ENCODE data around the gene NUP50.
A peak's percentile ranks its signal among the peaks of the same experiment; 100 is the strongest.
"Not testable (repeated sequence)": the region's sequence is repeated elsewhere in the genome, so short reads cannot be mapped to it uniquely, and the experiment has no call there.

The NUP50 gene

DNA sequence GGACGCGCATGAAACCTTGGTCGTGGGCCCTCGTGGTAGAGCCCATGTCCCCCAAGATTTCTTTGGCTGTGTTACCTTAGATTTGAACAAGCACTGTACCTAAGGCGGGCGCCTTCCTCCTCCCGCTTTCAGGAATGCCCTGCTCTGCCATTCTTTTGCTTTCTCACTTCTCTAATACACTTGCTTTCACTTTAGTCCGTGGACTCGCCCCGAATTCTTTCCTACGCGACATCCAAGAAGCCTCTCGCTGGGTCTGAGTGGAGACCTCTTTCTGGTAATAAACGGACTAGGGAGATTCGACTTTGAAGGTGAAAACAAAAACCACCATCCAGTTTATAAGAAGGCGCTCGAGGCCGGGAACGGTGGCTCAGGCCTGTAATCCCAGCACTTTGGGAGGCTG, 1.2 kb upstream of the NUP50 start:
- no peak for DNase-seq

DNA sequence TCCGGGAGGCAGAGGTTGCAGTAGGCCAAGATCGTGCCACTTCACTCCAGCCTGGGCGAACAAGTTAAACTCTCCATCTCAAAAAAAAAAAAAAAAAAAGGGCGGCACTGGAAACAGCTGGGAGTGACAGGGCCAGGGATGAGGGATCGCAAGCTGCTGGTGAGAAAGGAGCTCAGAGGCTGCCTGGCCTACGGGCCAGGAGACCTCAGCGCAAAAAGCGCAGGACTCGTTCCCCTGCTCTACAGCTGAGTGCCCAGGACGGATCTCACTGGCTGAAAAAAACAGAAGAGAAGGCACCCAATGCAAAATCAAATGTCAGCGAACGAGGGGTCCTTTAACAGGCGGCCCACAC, 650 bp upstream of the NUP50 start:
- DNase-seq, result peak; percentile 34

DNA sequence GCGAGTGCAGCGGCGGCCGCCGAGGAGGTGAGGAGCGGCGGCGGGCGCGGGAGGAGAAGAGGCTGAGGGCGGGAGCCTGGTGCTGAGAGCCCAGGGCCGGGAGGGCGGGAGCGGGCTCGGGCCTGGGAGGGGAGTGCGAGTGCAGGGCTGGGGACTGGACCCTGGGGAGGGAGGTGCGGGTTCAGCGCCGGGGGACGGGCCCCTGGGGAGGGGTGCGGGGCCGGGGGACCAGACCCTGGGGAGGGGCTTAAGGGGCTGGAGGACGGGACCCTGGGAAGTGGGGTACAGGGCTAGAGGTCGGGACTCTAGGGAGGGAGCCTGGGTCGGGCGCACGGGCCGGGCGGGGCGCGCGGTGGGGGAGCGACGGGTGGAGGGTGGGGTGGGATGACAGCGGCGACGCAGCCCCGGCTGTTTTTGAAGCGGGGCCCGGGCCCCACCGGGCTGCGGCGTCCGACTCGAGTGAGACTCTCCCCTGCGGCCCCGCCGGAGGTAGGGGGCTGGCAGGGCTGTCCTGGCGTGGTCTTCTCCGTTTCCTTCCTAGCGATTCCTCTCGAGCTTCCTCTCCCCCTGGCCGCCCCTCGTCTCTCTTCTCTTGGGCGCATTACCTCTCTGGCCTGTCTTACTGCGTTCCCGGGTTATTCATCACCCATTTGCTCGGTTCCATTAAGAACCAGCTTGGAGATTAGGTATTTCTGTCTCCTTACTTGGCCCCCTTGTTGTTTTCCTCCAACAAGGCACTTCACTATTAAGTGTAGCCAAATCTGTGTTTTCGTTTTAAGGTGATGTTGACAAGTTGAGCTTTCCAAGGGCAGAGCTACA, 754 bp downstream of the NUP50 start:
- DNase-seq, result peak; percentile 49

DNA sequence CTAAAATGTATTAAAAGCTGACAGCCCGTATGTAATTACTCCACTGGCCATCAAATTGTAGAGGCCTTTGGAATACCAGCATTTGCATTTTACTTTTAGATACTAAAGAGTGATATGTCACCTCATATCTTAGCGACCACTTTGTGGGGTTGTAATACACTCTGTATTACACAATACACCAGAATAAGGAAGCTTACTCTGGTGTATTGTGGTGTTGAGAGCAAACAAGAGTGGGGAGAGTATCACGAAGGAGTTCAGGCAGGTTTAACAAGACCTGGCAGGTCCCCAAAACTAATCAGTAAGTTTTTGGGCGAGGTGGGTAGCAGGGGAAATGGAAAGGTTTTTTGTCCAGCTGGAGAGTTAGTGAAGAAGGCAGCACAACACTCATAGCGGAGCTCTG, 3.2 kb downstream of the NUP50 start:
- DNase-seq, result no peak

DNA sequence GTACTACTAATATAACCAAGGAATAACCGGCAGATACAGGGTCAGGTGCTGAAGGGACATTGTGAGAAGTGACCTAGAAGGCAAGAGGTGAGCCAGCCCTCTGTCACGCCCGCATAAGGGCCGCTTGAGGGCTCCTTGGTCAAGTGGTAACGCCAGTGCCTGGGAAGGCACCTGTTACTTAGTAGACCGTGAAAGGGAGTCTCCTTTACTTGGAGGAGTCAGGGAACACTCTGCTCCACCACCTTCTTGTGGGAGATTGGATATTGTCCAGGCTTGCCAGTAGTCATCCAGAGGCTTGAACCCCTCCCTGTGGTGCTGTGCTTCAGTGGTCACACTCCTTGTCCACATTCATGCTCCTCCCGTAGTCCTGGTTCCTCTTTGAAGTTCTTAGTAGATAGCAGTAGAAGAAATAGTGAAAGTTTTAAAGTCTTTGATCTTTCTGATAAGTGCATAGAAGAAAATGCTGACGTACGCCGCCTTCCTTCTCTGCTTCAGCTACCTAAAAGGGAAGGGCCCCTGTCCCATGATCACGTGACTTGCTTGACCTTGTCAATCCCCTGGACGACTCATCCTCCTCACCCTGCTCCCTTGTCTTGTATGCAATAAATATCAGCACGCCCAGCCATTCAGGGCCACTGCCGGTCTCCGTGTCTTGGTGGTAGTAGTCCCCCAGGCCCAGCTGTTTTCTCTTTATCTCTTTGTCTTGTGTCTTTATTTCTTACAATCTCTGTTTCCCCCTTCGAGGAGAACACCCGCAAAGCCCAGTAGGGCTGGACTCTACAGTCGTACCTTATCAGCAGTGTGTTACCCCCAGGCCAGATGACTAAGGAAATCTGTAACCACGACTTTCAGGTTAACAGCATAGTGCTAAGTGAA, 6.1 kb downstream of the NUP50 start:
- peak; percentile 45 for DNase-seq

DNA sequence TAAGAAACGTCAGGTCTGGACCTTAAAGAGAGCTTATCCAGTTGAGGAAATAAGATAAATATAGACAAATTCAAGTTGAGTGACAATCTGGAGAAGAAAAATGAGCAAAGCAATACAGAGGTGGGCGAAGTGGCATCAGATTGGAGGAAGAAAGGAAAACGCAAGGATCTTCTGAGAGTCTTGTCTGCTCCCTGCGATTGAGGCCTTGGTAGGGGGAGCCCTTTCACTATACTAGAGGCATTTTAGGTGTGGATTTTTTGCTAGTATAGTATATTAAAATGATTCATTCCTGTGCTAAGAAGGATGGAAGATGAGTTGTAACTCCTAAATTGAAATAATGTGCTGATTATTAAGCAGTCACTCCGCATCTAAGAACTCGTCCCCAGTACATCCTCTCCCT, 8.1 kb downstream of the NUP50 start:
- DNase-seq, result no peak

DNA sequence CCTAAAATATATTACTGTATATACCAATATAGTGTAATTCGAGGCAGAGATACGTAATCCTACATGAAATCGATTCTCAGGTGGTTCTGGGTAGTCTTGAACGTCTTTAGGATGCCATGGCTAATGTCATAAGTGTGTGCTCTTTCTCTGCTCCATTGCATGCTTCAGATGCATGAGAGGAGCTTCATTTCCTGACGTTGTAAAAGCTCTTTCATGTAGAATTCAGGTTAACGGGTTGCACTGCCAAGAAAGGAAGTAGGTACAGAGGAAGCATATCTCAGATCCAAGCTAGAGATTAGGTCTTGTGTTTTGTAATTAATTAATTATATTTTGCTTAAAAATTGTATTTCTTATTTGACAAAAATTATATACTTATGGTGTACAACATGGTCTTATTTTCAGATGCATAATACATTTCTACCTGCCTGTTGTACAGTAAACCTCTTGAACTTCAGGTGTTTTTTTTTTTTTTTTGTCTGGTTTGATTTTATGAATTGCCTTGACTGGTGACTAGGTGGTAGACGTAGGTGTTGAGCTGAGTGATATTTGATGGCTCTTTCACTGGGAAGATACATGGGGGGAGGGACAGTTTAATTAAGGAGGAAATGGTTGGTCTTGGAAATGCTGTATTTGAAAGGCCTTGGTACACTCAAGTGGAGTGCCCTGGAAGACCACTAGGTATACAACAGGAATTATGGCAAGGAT, 9.3 kb downstream of the NUP50 start:
- no peak for DNase-seq

DNA sequence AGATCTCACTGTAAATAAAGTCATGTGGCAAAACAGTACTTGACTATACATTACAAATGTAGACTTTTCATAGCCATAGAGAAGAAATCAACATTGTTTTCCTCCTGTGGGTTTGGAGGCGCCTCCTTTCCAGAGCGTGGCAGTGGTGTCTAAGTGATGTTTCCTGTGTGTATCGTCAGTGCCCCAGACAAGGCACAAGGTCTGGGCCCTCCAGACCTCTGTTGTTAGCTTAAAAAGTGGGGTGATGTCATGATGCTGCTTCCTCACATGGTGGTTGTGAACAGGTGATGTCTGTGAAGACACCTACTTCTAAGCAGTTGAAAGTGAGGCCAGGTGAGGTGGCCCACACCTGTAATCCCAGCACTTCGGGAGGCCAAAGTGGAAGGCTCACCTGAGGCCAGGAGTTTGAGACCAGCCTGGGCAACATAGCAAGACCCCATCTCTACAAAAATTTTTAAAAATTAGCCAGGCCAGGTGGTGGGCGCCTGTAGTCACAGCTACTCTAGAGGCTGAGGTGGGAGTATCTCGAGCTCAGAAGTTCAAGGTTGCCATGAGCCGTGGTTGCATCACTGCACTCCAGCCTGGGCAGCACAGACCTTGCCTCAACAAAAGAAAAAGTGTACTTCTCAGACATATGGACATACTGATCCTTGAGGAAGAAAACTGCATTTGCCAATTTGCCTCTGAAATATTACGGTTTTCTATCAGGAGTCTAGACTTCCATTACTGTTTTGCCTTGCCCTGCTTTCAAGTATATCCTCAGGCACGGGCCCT, 15.7 kb downstream of the NUP50 start:
- no peak for DNase-seq

DNA sequence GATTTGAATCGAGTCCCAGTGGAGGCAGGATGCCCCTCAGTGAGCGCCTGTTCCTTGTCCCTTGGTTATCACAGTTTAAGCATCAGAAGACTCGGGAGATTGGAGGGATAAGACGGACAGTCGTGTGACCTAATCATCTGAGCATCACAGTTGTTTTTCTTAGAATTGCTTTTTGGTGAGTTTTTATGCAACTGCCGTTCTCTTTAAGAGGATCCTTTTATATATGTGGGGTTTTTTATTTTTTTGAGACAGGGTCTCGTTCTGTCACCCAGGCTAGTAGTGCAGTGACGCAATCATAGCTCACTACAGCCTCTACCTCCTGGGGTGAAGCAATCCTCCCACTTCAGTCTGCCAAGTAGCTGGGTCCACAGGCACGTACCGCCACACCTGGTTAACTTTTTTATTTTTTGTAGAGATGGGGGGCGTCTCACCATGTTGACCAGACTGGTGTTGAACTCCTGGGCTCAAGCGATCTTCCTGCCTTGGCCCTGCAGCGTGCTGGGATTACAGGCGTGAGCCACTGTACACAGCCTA, 16.5 kb downstream of the NUP50 start:
- DNase-seq, result no peak

DNA sequence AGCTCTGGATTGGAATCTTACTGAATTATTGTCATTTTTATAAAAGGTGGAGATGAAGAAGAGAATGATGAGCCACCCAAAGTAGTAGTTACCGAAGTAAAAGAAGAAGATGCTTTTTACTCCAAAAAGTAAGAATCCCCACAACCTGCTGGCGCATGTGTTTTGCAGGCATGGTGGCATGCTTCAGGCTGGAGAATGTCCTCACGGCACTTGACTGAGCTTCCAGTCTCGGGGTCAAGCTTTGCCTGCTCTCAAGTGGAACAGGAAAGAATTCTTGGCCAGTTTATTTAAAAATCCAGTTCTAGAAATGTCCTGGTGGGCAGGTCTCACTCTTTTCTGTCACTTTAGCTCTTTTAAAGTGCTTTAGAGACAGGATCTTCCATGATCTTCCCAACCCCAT, 17.5 kb downstream of the NUP50 start:
- DNase-seq, result no peak

DNA sequence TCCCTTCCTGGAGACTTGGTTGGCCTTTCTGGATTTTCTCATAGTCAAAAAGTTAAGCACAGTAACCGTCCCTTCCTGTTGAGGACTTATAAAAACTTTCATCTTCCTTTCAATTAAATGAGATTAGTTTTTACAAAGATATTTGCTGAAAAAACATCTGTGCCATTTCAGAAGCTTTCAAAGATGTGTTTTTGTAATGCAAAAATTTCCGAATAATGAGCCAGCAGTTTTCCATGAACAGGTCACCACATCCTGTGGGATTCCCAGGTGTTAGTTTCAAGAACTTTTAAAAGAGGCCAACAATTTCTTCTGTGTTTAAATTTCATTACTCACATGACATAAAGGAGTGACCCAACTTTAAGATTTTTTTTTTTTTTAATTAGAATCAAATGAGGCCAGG, 18.0 kb downstream of the NUP50 start:
- DNase-seq, result no peak

DNA sequence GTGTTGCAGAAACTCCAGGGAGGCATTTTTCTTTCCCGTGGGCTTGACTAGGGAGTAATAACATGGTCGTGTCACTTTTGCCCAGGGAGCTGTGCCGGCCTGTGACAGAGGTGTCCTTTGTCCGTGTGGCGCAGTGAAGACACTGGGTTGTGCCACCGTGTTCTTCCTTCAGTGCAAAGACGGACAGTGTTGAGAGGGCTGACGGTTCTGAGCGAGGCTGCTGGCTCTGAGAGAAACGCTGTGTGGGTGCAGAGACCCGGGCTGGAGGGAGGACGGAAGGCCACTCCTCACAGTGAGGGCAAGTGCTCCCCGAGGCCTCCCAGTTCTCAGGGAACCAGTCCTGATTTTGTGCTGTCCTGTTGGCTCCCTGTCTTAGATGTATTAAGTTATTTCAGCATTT, 20.2 kb downstream of the NUP50 start:
- DNase-seq, result no peak

DNA sequence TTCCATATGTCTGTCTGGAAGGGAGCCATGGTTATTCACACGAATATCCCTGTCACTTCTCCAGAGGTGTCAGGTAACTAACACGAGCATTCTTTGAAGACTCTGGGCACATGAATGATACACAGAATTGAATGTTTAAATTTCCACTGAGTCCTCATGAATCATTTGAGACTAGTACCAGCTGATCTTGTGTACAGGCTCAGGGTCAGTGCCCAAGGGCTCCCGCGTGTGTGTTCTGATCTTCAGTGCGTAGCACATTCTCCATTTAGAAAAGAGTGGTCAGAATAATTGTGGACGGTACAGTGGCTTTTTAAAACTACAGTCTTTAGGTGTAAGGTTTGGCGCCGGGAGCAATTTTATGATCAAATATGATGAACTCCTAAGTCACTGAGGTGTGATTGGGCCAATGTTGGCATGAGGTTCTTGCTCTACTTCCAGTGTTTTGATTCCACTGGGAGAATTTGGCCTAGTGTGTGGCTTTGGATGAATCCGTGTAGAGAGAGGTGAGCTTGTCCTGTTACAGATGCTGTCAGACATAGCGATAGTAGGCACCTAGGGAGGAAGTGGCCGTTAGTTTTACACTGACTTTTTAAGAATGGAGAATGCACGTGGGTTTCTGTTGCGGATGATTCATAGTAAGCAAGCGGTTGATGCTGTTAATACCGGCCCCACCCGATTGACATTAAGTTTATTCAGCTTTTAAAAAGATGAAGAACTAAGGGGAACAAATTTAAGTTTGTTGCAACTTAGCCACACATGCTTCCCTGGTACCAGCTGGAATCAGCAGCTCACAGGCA, 22.2 kb downstream of the NUP50 start:
- DNase-seq, result peak; percentile 18

DNA sequence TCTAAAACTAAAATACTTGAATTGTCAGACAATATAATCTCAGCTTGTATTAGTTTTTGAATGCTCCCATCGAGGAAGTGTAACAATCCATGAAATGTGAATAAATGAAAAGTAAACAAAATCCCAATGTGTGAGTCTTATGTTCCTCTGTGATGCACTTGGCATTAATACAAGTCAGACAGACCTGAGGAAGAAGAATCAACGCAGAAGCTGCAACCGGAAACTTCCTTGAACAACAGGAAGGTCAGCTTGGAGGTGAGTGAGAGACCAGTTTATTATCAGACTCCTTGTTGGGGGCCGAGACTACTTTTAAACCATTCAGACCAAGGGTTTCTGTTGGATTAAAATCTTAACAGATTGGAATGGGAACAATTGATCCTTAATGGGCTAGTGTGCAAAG, 24.2 kb downstream of the NUP50 start:
- no peak for DNase-seq

DNA sequence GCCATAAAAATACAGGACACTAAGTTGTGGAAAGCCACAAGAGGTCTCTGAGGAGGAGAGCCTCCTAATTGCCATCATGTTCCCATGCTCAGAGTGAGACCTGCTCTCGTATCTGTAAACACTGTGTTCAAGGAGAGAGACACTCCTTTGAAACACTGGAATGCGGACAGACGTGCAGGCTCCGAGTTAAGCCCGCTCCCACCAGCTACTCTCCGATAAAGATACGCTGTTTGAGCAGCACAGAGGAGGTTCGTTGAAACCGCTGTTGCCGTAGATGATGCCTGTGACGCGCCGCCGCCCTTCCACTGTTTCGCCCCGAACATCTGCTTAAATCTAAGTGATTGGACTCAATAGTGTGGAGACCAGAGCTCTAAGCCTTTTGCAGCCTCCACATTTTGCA, 25.1 kb downstream of the NUP50 start:
- no peak for DNase-seq

DNA sequence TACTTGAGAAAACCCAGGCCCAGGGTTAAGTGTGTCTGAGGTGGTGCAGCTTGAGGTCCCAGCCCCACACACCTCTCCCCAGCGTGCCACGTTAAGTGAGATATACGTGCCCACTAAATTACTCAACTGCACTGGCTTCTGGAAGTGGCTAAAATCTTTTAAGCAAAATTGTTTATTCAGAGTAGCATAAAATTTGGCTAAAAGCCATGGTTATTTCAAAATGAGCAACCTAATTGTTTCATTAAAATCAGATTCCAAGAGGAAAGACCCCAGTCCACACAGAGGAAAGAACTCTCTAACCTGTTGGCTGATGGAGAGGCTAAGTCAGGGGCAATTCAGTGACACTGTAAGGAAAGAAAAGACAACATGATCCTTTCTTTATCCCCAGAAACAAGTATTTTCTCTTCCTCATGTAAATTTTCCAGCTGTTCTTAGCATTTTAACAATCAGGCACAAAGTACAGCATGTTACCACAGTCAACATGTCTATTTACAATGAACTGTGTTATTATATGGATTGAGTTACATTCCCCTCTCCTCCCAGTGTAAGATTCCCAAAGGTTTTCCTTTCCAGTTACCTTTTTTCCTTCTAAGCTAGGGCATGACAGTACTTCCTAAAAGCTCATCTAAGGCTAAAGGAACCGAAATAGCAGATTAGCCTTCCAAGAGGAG, 26.6 kb downstream of the NUP50 start:
- DNase-seq, result no peak

DNA sequence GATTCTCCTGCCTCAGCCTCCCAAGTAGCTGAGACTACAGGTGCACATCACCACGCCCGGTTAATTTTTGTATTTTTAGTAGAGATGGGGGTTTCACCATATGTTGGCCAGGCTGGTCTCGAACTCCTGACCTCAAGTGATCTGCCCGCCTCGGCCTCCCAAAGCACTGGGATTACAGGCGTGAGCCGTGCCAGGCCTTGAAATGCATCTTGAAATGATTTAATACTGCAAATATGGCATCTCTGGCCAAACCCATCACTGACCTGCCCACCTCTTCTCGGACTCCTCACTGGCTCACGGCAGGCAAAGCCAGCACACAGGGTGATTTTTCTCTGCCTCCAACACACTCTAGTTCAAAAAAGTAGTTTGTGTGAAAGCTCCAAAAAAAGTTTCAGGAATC, 28.0 kb downstream of the NUP50 start:
- DNase-seq, result not testable (repeated sequence)

DNA sequence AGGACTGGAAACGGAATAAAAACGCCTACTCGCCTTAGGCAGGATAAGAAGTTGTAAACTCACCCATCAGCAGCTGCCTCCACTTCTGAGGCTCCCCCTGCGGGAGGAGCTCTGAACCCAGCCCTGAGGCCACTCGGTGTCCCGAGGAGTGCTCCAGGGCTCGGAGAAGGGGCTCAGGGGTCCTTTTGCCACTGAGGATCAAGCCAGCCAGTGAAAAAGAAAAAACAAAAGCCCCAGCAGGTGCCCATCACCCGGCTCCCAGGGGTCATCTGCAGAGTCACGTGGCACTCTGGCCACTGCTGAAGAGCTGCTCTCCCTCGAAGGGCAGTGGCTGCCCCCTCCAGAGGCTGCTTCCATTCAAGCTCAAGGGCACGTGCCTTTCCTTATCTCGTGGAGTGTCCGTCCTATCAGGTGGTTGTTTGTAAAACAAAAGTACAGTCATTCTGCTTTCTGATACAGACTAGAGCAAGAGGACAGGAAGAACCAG, 29.0 kb downstream of the NUP50 start:
- DNase-seq, result no peak

DNA sequence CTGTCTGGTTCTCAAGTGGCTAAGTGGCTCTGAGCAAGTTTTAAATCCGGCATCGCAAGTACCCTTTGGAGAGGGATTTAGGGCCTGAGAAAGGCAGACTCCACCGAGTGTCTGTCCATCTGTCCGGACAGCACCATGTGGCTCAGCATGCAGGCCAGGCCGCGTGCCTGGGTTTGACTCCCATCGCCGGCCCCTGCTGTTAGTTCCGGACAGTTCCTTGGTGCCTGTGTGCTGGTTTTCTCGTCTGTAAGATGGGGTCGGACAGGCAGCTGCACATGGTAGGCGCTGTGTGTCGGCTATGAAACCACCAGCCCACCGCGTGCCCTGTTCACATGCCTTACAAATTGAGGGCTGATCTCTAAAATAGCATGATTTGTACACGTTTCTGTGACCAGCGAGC, 31.0 kb downstream of the NUP50 start:
- DNase-seq, result no peak

DNA sequence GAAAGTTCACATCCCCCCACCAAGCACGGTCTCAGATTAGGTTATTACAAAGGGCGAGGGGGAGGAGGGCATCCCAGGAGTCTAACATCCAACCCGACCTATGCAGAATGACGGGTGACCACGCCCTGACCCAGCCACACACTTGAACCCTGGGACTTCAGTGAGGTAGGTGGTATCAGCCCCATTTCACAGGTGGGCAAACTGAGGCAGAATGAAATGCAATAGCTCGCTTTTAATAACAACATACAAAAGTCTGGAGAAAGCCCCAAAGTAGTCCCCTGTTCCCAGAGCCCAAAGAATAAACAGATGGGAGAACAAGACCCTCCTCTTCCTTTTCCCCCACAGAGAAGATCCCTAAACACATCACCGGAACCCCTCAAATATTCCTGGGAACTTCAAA, 31.9 kb downstream of the NUP50 start:
- no peak for DNase-seq

DNA sequence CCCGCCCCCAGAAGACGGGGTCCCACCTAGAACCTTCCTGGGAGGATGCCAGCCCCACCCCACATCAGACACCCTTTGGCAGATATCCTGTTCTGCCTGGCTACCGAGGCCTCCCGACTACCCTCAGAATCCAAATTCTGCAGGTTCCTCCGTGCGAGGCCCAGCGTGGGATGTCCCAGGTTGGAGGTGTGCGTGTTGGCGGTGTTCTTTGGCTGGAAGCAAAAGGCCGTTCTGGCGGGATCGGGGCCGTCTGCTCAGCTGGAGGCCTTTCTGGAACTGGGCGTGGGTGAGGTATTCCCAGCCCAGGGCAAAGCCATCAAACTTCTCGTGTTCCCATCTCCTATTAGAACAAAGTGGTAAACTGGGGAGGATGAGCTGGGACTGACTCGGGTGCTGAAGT, 32.6 kb downstream of the NUP50 start:
- DNase-seq, result no peak

All from stimulated activated CD4-positive, alpha-beta T cell treated with anti-CD3 and anti-CD28 coated beads, Interleukin-15, amount 100 ng/mL, for 24 hours (primary cell).